ENCODE results near the gene CAD.

CAD gene

GRCh38 chr2:27262379-27263286 lies 45.5 kb downstream of the CAD start, which contains the start of gene SLC30A3:
Gene SLC30A3 (minus strand): TSS chr2:27263047. CDS start chr2:27262906, 141 bp downstream.
- Histone ChIP-seq H3K4me1 (ENCODE audit: control insufficient read depth, low read length) (peaks cover 33% of the 10 kb centered on the region), H3K27me3 (ENCODE audit: control insufficient read depth, low read length) (peaks cover 70% of the 10 kb centered on the region), H3K36me3 (ENCODE audit: control insufficient read depth, low read length) (no peaks in the 10 kb centered on the region), H3K79me2 (ENCODE audit: control insufficient read depth, low read length) (no peaks in the 10 kb centered on the region), H3K27ac (ENCODE audit: low read depth, low read length) (no peak within 1 kb of the TSS), H3K4me2 (ENCODE audit: low read length) (peak within 1 kb of the TSS; percentile 89), H3F3A (ENCODE audit: control insufficient read depth, insufficient read depth) (no peaks in the 10 kb centered on the region), H3K4me3 (ENCODE audit: low read length) (peak within 1 kb of the TSS; percentile 78), H3K9me3 (ENCODE audit: control insufficient read depth, insufficient read depth, low read length) (no peaks in the 10 kb centered on the region), H3K9me2 (replicated peaks; ENCODE audit: control insufficient read depth, low read length) (no peaks in the 10 kb centered on the region), H4K20me1 (ENCODE audit: control insufficient read depth, insufficient read depth, low read depth, low read length) (no peaks in the 10 kb centered on the region)
- TF ChIP-seq EZH2phosphoT487 (IDR thresholded peaks at IDR 0.05; ENCODE audit: borderline replicate concordance, low read length) (peak; percentile 93; the same call in 1 of the 2 replicates), CTCF (IDR thresholded peaks at IDR 0.05; ENCODE audit: low read depth, low read length, poor library complexity, severe bottlenecking) (no peak)

DNA sequence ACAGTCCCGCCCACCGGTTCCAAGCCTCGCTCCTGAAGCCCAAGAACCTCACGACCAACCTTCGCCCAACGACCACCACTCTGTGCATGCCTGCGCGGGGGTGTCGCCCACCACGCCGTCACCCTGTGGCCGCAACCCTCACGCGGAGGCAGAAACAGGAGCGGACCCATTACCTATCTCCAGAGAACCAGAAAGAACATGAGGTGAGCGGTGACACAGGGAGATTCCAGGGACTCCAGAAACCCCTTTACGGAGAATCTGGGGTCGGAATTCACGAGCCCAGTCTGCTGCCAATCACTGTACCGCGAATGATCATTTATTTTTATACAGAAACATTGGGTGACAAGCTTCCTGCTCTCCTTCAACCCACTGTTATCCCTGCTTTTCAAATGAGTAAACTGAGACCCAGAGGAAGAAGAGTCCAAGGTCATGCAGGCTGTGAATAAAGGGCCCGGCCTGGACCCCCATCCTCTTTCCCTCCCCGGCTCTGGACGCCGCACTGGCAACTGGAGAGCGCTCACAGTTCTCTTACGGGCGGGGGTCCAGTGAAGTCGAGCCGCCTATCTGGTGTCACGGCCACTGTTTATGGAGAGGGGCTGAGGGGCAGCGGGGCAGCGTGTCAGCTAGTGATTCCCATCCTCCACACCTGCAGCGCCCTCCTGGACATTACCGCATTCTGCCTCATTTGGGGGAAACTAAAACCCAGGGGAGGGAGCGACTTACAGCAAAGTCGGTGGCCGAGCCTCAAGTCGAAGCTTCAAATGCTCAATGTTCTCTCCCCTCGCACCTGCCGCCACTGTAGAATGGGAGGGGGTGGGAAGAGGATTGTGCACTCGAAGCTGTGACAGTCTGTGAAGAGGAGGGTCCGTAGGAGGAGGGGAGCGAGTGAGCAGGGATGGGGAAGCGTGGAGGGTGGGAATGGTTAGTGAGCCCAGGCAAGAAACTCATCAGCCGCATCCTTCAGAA lies 46.4 kb downstream of the CAD start:
- H3K4me1 ChIP-seq (ENCODE audit: control insufficient read depth, low read length): peaks cover 33% of the 10 kb centered on the region
- H3K4me3 ChIP-seq (ENCODE audit: low read length): peak overlapping the region; percentile 78
- no peaks in the 10 kb centered on the region for H3K9me3 ChIP-seq (ENCODE audit: control insufficient read depth, insufficient read depth, low read length)
- H3K36me3 ChIP-seq (ENCODE audit: control insufficient read depth, low read length): no peaks in the 10 kb centered on the region
- peak overlapping the region; percentile 89 for H3K4me2 ChIP-seq (ENCODE audit: low read length)
- H4K20me1 ChIP-seq (ENCODE audit: control insufficient read depth, insufficient read depth, low read depth, low read length): no peaks in the 10 kb centered on the region
- H3K9me2 ChIP-seq (replicated peaks; ENCODE audit: control insufficient read depth, low read length): no peaks in the 10 kb centered on the region
- peak; percentile 99 for TF ChIP-seq EZH2phosphoT487 (IDR thresholded peaks at IDR 0.05; ENCODE audit: borderline replicate concordance, low read length)
- no peak for TF ChIP-seq CTCF (IDR thresholded peaks at IDR 0.05; ENCODE audit: low read depth, low read length, poor library complexity, severe bottlenecking)
- H3F3A ChIP-seq (ENCODE audit: control insufficient read depth, insufficient read depth): no peaks in the 10 kb centered on the region
- no peak overlapping the region for H3K27ac ChIP-seq (ENCODE audit: low read depth, low read length)
- no peaks in the 10 kb centered on the region for H3K79me2 ChIP-seq (ENCODE audit: control insufficient read depth, low read length)
- H3K27me3 ChIP-seq (ENCODE audit: control insufficient read depth, low read length): peaks cover 73% of the 10 kb centered on the region

DNA sequence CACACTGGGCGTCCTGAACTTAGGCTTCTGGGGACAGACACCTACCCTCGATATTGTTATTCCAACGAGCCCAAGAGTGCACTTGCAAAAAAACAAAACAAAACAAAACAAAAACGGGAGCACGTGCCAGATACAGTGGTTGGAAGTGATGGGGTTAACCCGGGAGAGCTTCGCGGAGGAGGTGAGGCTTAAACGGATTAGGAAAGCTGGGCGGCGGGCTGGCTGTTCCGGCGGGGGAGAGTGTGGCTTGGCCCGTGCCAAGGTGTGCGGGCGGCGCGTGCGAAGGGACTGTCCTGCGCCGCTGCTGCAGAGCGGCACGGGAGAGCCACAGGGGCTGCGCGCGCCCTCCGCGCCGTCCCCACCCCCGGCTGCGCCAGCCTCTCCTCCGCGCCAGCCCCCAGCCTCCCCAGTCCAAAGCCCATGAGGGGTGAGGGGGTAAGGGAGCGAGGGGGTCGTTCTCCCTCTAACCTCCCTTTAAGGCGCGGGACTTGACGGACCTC lies 47.1 kb downstream of the CAD start:
- Histone ChIP-seq H3K36me3 (ENCODE audit: control insufficient read depth, low read length) (no peaks in the 10 kb centered on the region), H3K4me3 (ENCODE audit: low read length) (peak overlapping the region; percentile 78), H3K27ac (ENCODE audit: low read depth, low read length) (no peak overlapping the region), H3K4me1 (ENCODE audit: control insufficient read depth, low read length) (peaks cover 33% of the 10 kb centered on the region), H3K9me2 (replicated peaks; ENCODE audit: control insufficient read depth, low read length) (no peaks in the 10 kb centered on the region), H3K79me2 (ENCODE audit: control insufficient read depth, low read length) (no peaks in the 10 kb centered on the region), H3K27me3 (ENCODE audit: control insufficient read depth, low read length) (peaks cover 73% of the 10 kb centered on the region), H3K9me3 (ENCODE audit: control insufficient read depth, insufficient read depth, low read length) (no peaks in the 10 kb centered on the region), H4K20me1 (ENCODE audit: control insufficient read depth, insufficient read depth, low read depth, low read length) (no peaks in the 10 kb centered on the region), H3K4me2 (ENCODE audit: low read length) (peak overlapping the region; percentile 89), H3F3A (ENCODE audit: control insufficient read depth, insufficient read depth) (no peaks in the 10 kb centered on the region)
- TF ChIP-seq EZH2phosphoT487 (IDR thresholded peaks at IDR 0.05; ENCODE audit: borderline replicate concordance, low read length): no peak
- TF ChIP-seq CTCF (IDR thresholded peaks at IDR 0.05; ENCODE audit: low read depth, low read length, poor library complexity, severe bottlenecking): no peak
